ENCODE measurements around the gene SPRR2D. TPM values are rescaled to one million over a fixed set of nuclear protein-coding genes. Genes with fewer than 3 reads are reported as not detected.

SPRR2D gene
- not detected for total RNA-seq
- not detected for polyA plus RNA-seq (2013, experiment 1 of 2)
- polyA plus RNA-seq (2013, experiment 2 of 2) = not detected
- total RNA-seq = 0 to 0.08 (median 0) reads per million in 172 experiments

DNA sequence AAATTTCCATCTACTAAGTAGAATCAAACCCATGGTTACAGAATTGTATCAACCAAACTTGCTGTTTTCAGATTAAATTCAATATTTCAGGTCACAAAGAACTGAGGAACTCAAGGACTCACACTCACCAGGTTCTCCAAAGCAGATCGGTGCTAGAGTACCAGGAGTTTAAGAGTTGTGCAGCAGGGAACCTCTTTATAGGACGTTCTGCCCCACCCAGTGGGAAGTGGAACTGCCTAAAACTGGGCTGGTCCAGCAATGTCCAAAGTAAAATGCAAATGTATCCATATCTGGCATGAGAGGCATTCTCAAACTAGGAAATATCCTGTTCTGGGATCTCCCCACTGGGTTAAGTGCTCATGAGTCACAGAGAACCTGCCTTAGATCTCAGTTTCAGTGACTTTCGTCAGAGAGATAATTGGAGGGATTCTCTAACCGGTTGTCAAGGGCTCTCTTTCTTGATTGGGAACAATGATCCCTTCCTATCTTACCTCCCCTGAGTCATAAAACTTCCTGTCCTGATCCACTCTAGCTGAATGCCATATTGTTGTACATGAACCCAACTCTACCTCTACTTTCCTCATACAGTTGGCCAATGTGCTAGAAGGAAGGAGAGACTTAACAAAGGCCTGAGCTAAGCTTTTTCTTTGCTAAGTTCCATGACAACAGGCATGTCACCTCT lies at the start of gene SPRR2D:
TSS of gene SPRR2D (minus strand) at position 171 of the 682 bp plus-strand sequence. CDS start 774 bp downstream, outside the sequence.
- POLR2A ChIA-PET = no interaction called here
- Mint-ChIP-seq H3K36me3 (ENCODE audit: low read depth) (no peaks in the 10 kb centered on the region), H3K9me3 (no peaks in the 10 kb centered on the region), H3K4me3 (no peak within 1 kb of the TSS), H3K27ac (no peak within 1 kb of the TSS), H3K4me1 (ENCODE audit: low read depth) (no peaks in the 10 kb centered on the region), H3K27me3 (peaks cover 65% of the 10 kb centered on the region)
- intact Hi-C loops (cut with DNase I, micrococcal nuclease) = no loop called here
- peaks cover 0 to 6% of the 10 kb centered on the region in 2 experiments for H3K27me3 ChIP-seq (ENCODE audit: control insufficient read depth in 1 of 2, insufficient read depth in 2 of 2, low read length in 2 of 2)
- no peaks in the 10 kb centered on the region for H3K36me3 ChIP-seq (ENCODE audit: insufficient read depth, low read length)
- no peak for DNase-seq
- H3K4me3 ChIP-seq (ENCODE audit: low read length) = no peak within 1 kb of the TSS
- CTCF ChIA-PET = no interaction called here
- no peaks in the 10 kb centered on the region for H3K4me1 ChIP-seq (ENCODE audit: insufficient read depth, low read length)
- TF ChIP-seq, protein P1, sequence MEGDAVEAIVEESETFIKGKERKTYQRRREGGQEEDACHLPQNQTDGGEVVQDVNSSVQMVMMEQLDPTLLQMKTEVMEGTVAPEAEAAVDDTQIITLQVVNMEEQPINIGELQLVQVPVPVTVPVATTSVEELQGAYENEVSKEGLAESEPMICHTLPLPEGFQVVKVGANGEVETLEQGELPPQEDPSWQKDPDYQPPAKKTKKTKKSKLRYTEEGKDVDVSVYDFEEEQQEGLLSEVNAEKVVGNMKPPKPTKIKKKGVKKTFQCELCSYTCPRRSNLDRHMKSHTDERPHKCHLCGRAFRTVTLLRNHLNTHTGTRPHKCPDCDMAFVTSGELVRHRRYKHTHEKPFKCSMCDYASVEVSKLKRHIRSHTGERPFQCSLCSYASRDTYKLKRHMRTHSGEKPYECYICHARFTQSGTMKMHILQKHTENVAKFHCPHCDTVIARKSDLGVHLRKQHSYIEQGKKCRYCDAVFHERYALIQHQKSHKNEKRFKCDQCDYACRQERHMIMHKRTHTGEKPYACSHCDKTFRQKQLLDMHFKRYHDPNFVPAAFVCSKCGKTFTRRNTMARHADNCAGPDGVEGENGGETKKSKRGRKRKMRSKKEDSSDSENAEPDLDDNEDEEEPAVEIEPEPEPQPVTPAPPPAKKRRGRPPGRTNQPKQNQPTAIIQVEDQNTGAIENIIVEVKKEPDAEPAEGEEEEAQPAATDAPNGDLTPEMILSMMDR (IDR thresholded peaks at IDR 0.05) = no peak
- ATAC-seq (ENCODE audit: poor library complexity) = no peak
- no peaks in the 10 kb centered on the region for H3K9me3 ChIP-seq (ENCODE audit: control insufficient read depth in 1 of 2, insufficient read depth in 1 of 2, low read length in 2 of 2)
- H3K27ac ChIP-seq (ENCODE audit: low read depth in 1 of 2, low read length in 2 of 2) = no peak within 1 kb of the TSS

GRCh38 chr1:153087652-153088051 lies 46.7 kb upstream of the SPRR2D start:
- intact Hi-C loops (cut with DNase I, micrococcal nuclease) = no loop called here

GRCh38 chr1:153081736-153082135 lies 40.8 kb upstream of the SPRR2D start:
- no peak overlapping the region for H3K27ac Mint-ChIP-seq
- no peaks in the 10 kb centered on the region for H3K36me3 Mint-ChIP-seq (ENCODE audit: low read depth)

More at GRCh38 chr1:153087652-153088051, 46.7 kb upstream of the SPRR2D start:
- Mint-ChIP-seq H3K4me3 (no peak overlapping the region), H3K27me3 (peaks cover 34% of the 10 kb centered on the region), H3K36me3 (ENCODE audit: low read depth) (no peaks in the 10 kb centered on the region), H3K4me1 (ENCODE audit: low read depth) (no peaks in the 10 kb centered on the region), H3K27ac (no peak overlapping the region), H3K9me3 (no peaks in the 10 kb centered on the region)
- POLR2A ChIA-PET = no interaction called here
- TF ChIP-seq, protein P1 (IDR thresholded peaks at IDR 0.05) = no peak
- H3K9me3 ChIP-seq (ENCODE audit: control insufficient read depth in 1 of 2, insufficient read depth in 1 of 2, low read length in 2 of 2) = peaks cover 0 to 8% of the 10 kb centered on the region in 2 experiments
- peaks cover 0 to 5% of the 10 kb centered on the region in 2 experiments for H3K27me3 ChIP-seq (ENCODE audit: control insufficient read depth in 1 of 2, insufficient read depth in 2 of 2, low read length in 2 of 2)
- H3K27ac ChIP-seq (ENCODE audit: low read depth in 1 of 2, low read length in 2 of 2) = no peak overlapping the region
- H3K36me3 ChIP-seq (ENCODE audit: insufficient read depth, low read length) = no peaks in the 10 kb centered on the region
- DNase-seq (no peak), ATAC-seq (ENCODE audit: poor library complexity) (no peak)
- CTCF ChIA-PET = no interaction called here
- no peak overlapping the region for H3K4me3 ChIP-seq (ENCODE audit: low read length)
- no peaks in the 10 kb centered on the region for H3K4me1 ChIP-seq (ENCODE audit: insufficient read depth, low read length)

More at GRCh38 chr1:153081736-153082135, 40.8 kb upstream of the SPRR2D start:
- no peaks in the 10 kb centered on the region for H3K4me1 ChIP-seq (ENCODE audit: insufficient read depth, low read length)
- Mint-ChIP-seq H3K9me3 (peaks cover 3% of the 10 kb centered on the region), H3K4me3 (no peak overlapping the region), H3K27me3 (peaks cover 49% of the 10 kb centered on the region), H3K4me1 (ENCODE audit: low read depth) (no peaks in the 10 kb centered on the region)
- H3K27ac ChIP-seq (ENCODE audit: low read depth in 1 of 2, low read length in 2 of 2) = no peak overlapping the region
- peaks cover 0 to 8% of the 10 kb centered on the region in 2 experiments for H3K9me3 ChIP-seq (ENCODE audit: control insufficient read depth in 1 of 2, insufficient read depth in 1 of 2, low read length in 2 of 2)
- no peak overlapping the region for H3K4me3 ChIP-seq (ENCODE audit: low read length)
- ChIA-PET POLR2A (no interaction called here), CTCF (interaction anchor here (0.7 kb wide), 1 partner anchor 410 kb away, joined by 3 read pairs; no protein-coding TSS in a partner anchor)
- H3K27me3 ChIP-seq (ENCODE audit: control insufficient read depth in 1 of 2, insufficient read depth in 2 of 2, low read length in 2 of 2) = peaks cover 0 to 5% of the 10 kb centered on the region in 2 experiments
- TF ChIP-seq, protein P1 (IDR thresholded peaks at IDR 0.05) = no peak
- ATAC-seq (ENCODE audit: poor library complexity) (no peak), DNase-seq (no peak)
- H3K36me3 ChIP-seq (ENCODE audit: insufficient read depth, low read length) = no peaks in the 10 kb centered on the region
- intact Hi-C loops (cut with DNase I, micrococcal nuclease) = no loop called here
